HCT116 (cell line): Measurements from ENCODE around the gene SEMA3G. TPM values are rescaled to one million over a fixed set of nuclear protein-coding genes. Genes with fewer than 3 reads are reported as not detected.

Source experiments
- ATAC-seq: fragments of 200-7000 bp; cut with Tn5 transposase; 2 replicates; pipeline ENCODE4 v1.9.1; 2020; ENCODE audit warnings: mild to moderate bottlenecking, moderate library complexity
- BruUV-seq: library from RNA; stranded (reverse); fragments of 400-500 nt; replicated peaks from 2 replicates; lab custom pipeline; 2021; lab: Mats Ljungman, UMichigan
- CTCF ChIA-PET: fragments of 300-600 bp; sonication (Branson Sonifier 250); formaldehyde crosslinking; loops from one replicate; lab custom pipeline; 2021; ENCODE audit warnings: antibody characterized with exemption; lab: Charles Lee
- POLR2A ChIA-PET: fragments of 300-600, 350-600 bp; sonication (Branson Sonifier 250); formaldehyde crosslinking; loops from one replicate; lab custom pipeline; 2021; ENCODE audit warnings: antibody characterized with exemption; lab: Charles Lee
- RAD21 ChIA-PET, 2 experiments: fragments of 300-600 bp; sonication (Branson Sonifier 250); formaldehyde crosslinking; loops; one replicate each; lab custom pipeline; 2023; ENCODE audit warnings: low total read pairs in 2 of 2; ENCODE audit not compliant: uncharacterized antibody in 2 of 2, unreplicated experiment in 2 of 2, low non-redundant PET in 1 of 2; lab: Charles Lee
- DNase-seq: peaks from one replicate; pipeline ENCODE4 v3.0.0-alpha.2; 2010; ENCODE audit warnings: low read depth, low spot score
- H2AFZ ChIP-seq: fragments of 200-600 bp; shearing (Covaris generic), sonication (generic); 2 replicates; pipeline ENCODE4 v1.6.1; 2017; ENCODE audit warnings: low read depth, mixed run types, mixed read lengths, antibody characterized with exemption, low read length; ENCODE audit not compliant: poor library complexity, severe bottlenecking
- H3K27ac ChIP-seq: 2 replicates; pipeline ENCODE4 v1.5.1; 2012; ENCODE audit warnings: low read depth, low read length
- H3K27me3 ChIP-seq: fragments of 200-600 bp; sonication (generic); 2 replicates; pipeline ENCODE4 v1.6.1; 2016; ENCODE audit warnings: mixed run types, low read length, mixed read lengths; ENCODE audit not compliant: insufficient read depth
- H3K36me3 ChIP-seq, 2 experiments: fragments of 200-500 bp in 1 of 2; fragments of 200-600 bp in 1 of 2; sonication (Bioruptor generic) in 1 of 2; sonication (generic) in 1 of 2; 2 replicates each; pipeline versions ENCODE4 v1.5.1 to v1.6.1; 2014 to 2016; ENCODE audit warnings: low read length in 2 of 2, inconsistent platforms in 1 of 2, mixed read lengths in 1 of 2, mixed run types in 1 of 2; ENCODE audit not compliant: insufficient read depth in 2 of 2, control insufficient read depth in 1 of 2
- H3K4me1 ChIP-seq, 2 experiments: fragments of 200-600 bp in 1 of 2; sonication (generic) in 1 of 2; 2 replicates each; pipeline versions ENCODE4 v1.5.1 to v1.6.1; 2012 to 2017; ENCODE audit warnings: low read length in 2 of 2, inconsistent platforms in 1 of 2, mild to moderate bottlenecking in 1 of 2, mixed read lengths in 1 of 2, mixed run types in 1 of 2, moderate library complexity in 1 of 2; ENCODE audit not compliant: insufficient read depth in 2 of 2, control insufficient read depth in 1 of 2
- H3K4me2 ChIP-seq: fragments of 200-600 bp; sonication (generic); 2 replicates; pipeline ENCODE4 v1.6.1; 2017; ENCODE audit warnings: mixed run types, low read length, mixed read lengths
- H3K4me3 ChIP-seq, 2 experiments: fragments of 200-600 bp in 1 of 2; sonication (generic) in 1 of 2; replicated peaks in 1 of 2; 2 replicates each; pipeline ENCODE4 v1.5.1; 2011 to 2016; ENCODE audit warnings: low read length in 2 of 2, control low read depth in 1 of 2, low read depth in 1 of 2, mild to moderate bottlenecking in 1 of 2, mixed read lengths in 1 of 2, mixed run types in 1 of 2
- H3K79me2 ChIP-seq: fragments of 200-600 bp; sonication (generic); 2 replicates; pipeline ENCODE4 v1.6.1; 2017; ENCODE audit warnings: mild to moderate bottlenecking, mixed run types, low read length, moderate library complexity, mixed read lengths; ENCODE audit not compliant: insufficient read depth
- H3K9ac ChIP-seq: fragments of 200-600 bp; sonication (generic); 2 replicates; pipeline ENCODE4 v1.6.1; 2016; ENCODE audit warnings: low read length, mixed read lengths
- H3K9me2 ChIP-seq: fragments of 200-600 bp; sonication (generic), shearing (Covaris generic); 2 replicates; pipeline ENCODE4 v1.6.1; 2017; ENCODE audit warnings: mixed run types, mild to moderate bottlenecking, moderate library complexity; ENCODE audit not compliant: insufficient read depth
- H3K9me3 ChIP-seq, 2 experiments: fragments of 200-500 bp in 1 of 2; fragments of 200-600 bp in 1 of 2; sonication (Bioruptor generic) in 1 of 2; sonication (generic) in 1 of 2; 2 replicates each; pipeline ENCODE4 v1.6.1; 2014 to 2017; ENCODE audit warnings: low read length in 2 of 2, mixed read lengths in 2 of 2, inconsistent platforms in 1 of 2, low read depth in 1 of 2, mild to moderate bottlenecking in 1 of 2, mixed run types in 1 of 2, moderate library complexity in 1 of 2; ENCODE audit not compliant: control insufficient read depth in 1 of 2, insufficient read depth in 1 of 2
- H4K20me1 ChIP-seq: fragments of 200-600 bp; sonication (generic), shearing (Covaris generic); 2 replicates; pipeline ENCODE4 v1.6.1; 2017; ENCODE audit warnings: mixed run types, mild to moderate bottlenecking, moderate library complexity; ENCODE audit not compliant: insufficient read depth
- EGR1 ChIP-seq: IDR thresholded peaks from 2 replicates; pipeline ENCODE4 v1.6.1; 2012; ENCODE audit warnings: low read depth
- EZH2 ChIP-seq: fragments of 200-600 bp; sonication (generic); IDR thresholded peaks from 2 replicates; pipeline ENCODE4 v1.6.1; 2017; ENCODE audit warnings: antibody characterized with exemption, mixed run types
- FOSL1 ChIP-seq: IDR thresholded peaks from 2 replicates; pipeline ENCODE4 v1.6.1; 2012; ENCODE audit warnings: low read depth
- JUND ChIP-seq: IDR thresholded peaks from 2 replicates; pipeline ENCODE4 v1.6.1; 2012
- SIN3A ChIP-seq: IDR thresholded peaks from 2 replicates; pipeline ENCODE4 v1.6.1; 2012; ENCODE audit warnings: low read depth
- SRF ChIP-seq: IDR thresholded peaks from 2 replicates; pipeline ENCODE4 v1.6.1; 2012; ENCODE audit warnings: low read depth
- TCF7L2 ChIP-seq: IDR thresholded peaks from 2 replicates; pipeline ENCODE4 v1.7.0; 2011; ENCODE audit warnings: borderline replicate concordance, inconsistent platforms; ENCODE audit not compliant: insufficient read depth, insufficient read length; ENCODE audit errors: extremely low read depth
- ZFX ChIP-seq: fragments of 450-650 bp; IDR thresholded peaks from 2 replicates; pipeline ENCODE4 v1.6.1; 2017
- ZNF274 ChIP-seq: fragments of 200-500 bp; sonication (Bioruptor generic); IDR thresholded peaks from 2 replicates; pipeline ENCODE4 v1.6.1; 2014; ENCODE audit warnings: mild to moderate bottlenecking, low read depth, low read length, inconsistent platforms
- intact Hi-C: fragments of 100-400 bp; cut with micrococcal nuclease; formaldehyde crosslinking; loops from 2 replicates; pipeline ENCODE4 v1.10.0; 2022
- total RNA-seq: library from RNA; stranded (reverse); gene quantifications from one replicate; pipeline ENCODE4 v1.2.1, GENCODE V29; 2021; ENCODE audit not compliant: unreplicated experiment
- TF ChIP-seq, protein P1 (sequence below): IDR thresholded peaks from 2 replicates; pipeline ENCODE4 v1.6.1; 2012; ENCODE audit warnings: low read depth
- TF ChIP-seq, protein P2 (sequence below): IDR thresholded peaks from 2 replicates; pipeline ENCODE4 v1.6.1; 2012
- TF ChIP-seq, protein P3 (sequence below): IDR thresholded peaks from 2 replicates; pipeline ENCODE4 v1.6.1; 2011; ENCODE audit warnings: mild to moderate bottlenecking, low read length, moderate library complexity; ENCODE audit not compliant: insufficient replicate concordance; ENCODE audit errors: extremely low read depth

SEMA3G gene
- total RNA-seq, 1 experiment from 2014 or later, result 4.2 TPM

DNA sequence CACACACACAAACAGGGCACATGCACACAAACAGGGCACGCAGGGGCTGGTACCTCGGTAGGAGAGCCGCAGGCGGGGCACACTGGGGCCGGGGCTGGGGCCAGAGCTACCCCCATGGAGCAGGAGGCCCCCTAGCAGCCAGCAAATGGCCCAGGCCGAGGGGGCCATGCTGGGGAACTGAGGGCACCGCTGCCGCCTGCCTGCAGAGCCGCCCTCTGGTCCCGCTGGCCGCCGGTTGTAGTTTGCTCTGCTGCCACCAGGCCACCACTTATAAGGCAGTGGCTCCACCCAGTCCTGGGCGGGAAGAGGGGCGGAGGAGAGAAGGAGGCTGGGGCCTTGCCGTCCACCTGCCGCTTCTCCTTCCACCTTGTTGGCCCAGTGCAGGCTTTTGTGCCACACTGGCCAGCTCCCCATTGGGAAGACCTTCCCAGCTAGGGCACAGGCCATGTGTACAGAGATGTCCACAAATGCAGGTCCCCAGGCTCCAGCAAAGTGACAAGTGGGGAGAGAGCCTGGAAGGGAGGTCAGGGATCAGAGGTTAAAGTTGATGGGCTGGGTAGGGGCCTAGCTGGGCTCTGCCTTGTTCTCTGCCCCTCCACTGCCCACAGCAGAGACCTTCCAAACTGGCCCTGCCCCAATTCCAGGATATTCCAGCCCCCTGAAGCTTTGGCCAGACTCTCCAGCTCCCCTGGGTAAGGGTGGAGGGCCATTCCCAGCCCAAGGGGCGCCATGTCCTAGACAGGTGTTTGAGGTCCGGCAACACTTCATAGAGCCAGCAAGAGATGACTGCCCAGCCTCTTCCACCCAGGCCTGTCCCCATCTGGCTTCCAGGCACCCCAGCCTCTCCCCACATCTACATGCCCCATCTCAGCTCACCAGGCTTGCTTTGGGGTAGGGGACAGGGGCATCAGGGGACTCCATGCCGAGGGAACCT is at the start of gene SEMA3G (continued):
- TF ChIP-seq, protein P1, sequence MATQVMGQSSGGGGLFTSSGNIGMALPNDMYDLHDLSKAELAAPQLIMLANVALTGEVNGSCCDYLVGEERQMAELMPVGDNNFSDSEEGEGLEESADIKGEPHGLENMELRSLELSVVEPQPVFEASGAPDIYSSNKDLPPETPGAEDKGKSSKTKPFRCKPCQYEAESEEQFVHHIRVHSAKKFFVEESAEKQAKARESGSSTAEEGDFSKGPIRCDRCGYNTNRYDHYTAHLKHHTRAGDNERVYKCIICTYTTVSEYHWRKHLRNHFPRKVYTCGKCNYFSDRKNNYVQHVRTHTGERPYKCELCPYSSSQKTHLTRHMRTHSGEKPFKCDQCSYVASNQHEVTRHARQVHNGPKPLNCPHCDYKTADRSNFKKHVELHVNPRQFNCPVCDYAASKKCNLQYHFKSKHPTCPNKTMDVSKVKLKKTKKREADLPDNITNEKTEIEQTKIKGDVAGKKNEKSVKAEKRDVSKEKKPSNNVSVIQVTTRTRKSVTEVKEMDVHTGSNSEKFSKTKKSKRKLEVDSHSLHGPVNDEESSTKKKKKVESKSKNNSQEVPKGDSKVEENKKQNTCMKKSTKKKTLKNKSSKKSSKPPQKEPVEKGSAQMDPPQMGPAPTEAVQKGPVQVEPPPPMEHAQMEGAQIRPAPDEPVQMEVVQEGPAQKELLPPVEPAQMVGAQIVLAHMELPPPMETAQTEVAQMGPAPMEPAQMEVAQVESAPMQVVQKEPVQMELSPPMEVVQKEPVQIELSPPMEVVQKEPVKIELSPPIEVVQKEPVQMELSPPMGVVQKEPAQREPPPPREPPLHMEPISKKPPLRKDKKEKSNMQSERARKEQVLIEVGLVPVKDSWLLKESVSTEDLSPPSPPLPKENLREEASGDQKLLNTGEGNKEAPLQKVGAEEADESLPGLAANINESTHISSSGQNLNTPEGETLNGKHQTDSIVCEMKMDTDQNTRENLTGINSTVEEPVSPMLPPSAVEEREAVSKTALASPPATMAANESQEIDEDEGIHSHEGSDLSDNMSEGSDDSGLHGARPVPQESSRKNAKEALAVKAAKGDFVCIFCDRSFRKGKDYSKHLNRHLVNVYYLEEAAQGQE, result no peak

DNA sequence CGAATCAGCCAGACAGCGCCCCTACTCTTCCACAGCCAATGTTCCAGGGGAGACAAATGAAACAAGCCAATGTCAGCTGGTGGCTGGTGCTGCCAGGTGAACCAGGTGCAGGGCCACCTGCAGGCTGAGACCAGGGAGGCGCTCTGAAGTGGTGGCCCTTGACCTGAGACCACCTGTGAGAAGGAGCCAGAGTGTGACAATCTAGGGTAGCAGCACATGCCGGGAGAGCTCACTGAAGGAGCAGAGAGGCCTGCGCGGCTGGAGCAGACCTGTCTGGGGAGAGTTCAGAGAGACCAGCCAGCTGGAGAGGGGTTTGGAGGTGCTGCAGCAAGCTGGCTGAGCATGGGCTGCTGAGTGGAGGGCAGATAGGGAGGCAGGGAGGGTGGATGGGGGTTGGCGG is 49.5 kb upstream of the SEMA3G start:
- intact Hi-C loops, result no loop called here
- Histone ChIP-seq H3K9ac (no peak overlapping the region), H3K9me2 (no peaks in the 10 kb centered on the region), H2AFZ (no peak overlapping the region), H3K4me2 (no peak overlapping the region), H3K36me3 (peaks cover 0 to 21% of the 10 kb centered on the region in 2 experiments; a peak in 2 of 4 replicates), H3K4me1 (no peaks in the 10 kb centered on the region), H3K27me3 (no peaks in the 10 kb centered on the region), H4K20me1 (no peaks in the 10 kb centered on the region), H3K4me3 (no peak overlapping the region), H3K9me3 (no peaks in the 10 kb centered on the region), H3K27ac (no peak overlapping the region), H3K79me2 (no peaks in the 10 kb centered on the region)
- no peak for ATAC-seq
- CTCF ChIA-PET, result no interaction called here
- DNase-seq, result no peak
- POLR2A ChIA-PET, result interaction anchor here (0.6 kb wide), 1 partner anchor 750 kb away, joined by 3 read pairs; no protein-coding TSS in a partner anchor
- RAD21 ChIA-PET, result no interaction called here
- BruUV-seq, result no TSS peak
- TF ChIP-seq ZNF274, result no peak
- TF ChIP-seq ZFX, result no peak
- TF ChIP-seq FOSL1, result no peak
- no peak for TF ChIP-seq EGR1
- TF ChIP-seq SRF, result no peak
- no peak for TF ChIP-seq JUND
- TF ChIP-seq, protein P2, sequence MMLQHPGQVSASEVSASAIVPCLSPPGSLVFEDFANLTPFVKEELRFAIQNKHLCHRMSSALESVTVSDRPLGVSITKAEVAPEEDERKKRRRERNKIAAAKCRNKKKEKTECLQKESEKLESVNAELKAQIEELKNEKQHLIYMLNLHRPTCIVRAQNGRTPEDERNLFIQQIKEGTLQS, result no peak
- TF ChIP-seq, protein P3, sequence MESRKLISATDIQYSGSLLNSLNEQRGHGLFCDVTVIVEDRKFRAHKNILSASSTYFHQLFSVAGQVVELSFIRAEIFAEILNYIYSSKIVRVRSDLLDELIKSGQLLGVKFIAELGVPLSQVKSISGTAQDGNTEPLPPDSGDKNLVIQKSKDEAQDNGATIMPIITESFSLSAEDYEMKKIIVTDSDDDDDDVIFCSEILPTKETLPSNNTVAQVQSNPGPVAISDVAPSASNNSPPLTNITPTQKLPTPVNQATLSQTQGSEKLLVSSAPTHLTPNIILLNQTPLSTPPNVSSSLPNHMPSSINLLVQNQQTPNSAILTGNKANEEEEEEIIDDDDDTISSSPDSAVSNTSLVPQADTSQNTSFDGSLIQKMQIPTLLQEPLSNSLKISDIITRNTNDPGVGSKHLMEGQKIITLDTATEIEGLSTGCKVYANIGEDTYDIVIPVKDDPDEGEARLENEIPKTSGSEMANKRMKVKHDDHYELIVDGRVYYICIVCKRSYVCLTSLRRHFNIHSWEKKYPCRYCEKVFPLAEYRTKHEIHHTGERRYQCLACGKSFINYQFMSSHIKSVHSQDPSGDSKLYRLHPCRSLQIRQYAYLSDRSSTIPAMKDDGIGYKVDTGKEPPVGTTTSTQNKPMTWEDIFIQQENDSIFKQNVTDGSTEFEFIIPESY, result no peak
- TF ChIP-seq, protein P1, result no peak
- no peak for TF ChIP-seq TCF7L2
- no peak for TF ChIP-seq SIN3A
- no peak for TF ChIP-seq EZH2
